Colonic mucosa (tissue), 4 donors: ENCODE measurements around the gene ACOXL. TPM values are rescaled to one million over a fixed set of nuclear protein-coding genes. Genes with fewer than 3 reads are reported as not detected.

ENCODE experiments used
- DNase-seq: peaks from one replicate; pipeline ENCODE4 v3.0.0-alpha.2; 2020
- H3K27ac ChIP-seq: fragments of 200-600 bp; one replicate; pipeline ENCODE4 v1.8.0; 2021
- H3K27me3 ChIP-seq: fragments of 200-600 bp; one replicate; pipeline ENCODE4 v1.8.0; 2021
- H3K36me3 ChIP-seq: fragments of 200-600 bp; one replicate; pipeline ENCODE4 v1.8.0; 2021
- H3K4me1 ChIP-seq: fragments of 200-600 bp; one replicate; pipeline ENCODE4 v1.8.0; 2021; ENCODE audit warnings: mild to moderate bottlenecking
- H3K4me3 ChIP-seq: fragments of 200-600 bp; one replicate; pipeline ENCODE4 v1.8.0; 2021
- H3K9ac ChIP-seq, 2 donors: one replicate each; pipeline ENCODE4 v1.7.0; 2013; ENCODE audit warnings: control low read depth in 2 of 2, low read depth in 2 of 2, low read length in 2 of 2
- H3K9me3 ChIP-seq: fragments of 200-600 bp; one replicate; pipeline ENCODE4 v1.8.0; 2021
- intact Hi-C: fragments of 100-400 bp; cut with DNase I; formaldehyde crosslinking; loops from one replicate; pipeline ENCODE4 v1.14.1; 2022
- total RNA-seq, 2 donors: library from RNA; stranded (reverse); fragmentation: NEBNext Ultra II Directional in 1 of 2; extraction: Animal tissue kit (Norgen Biotek cat#: 25700) in 1 of 2; gene quantifications; one replicate each; pipeline ENCODE4 v1.2.1, GENCODE V29; 2021
- TF ChIP-seq, protein P1 (sequence below): fragments of 200-600 bp; IDR thresholded peaks from one replicate; pipeline ENCODE4 v1.8.0; 2022; ENCODE audit warnings: antibody characterized with exemption, mild to moderate bottlenecking
- donor health status: healthy.
- donor health status: DM: no; HTN: no; CAD: no.
- donor health status: DM: no; HTN: no; CAD: no.

ACOXL gene
- total RNA-seq, 2 donors from 2014 or later = 0.32 to 0.82 TPM

DNA sequence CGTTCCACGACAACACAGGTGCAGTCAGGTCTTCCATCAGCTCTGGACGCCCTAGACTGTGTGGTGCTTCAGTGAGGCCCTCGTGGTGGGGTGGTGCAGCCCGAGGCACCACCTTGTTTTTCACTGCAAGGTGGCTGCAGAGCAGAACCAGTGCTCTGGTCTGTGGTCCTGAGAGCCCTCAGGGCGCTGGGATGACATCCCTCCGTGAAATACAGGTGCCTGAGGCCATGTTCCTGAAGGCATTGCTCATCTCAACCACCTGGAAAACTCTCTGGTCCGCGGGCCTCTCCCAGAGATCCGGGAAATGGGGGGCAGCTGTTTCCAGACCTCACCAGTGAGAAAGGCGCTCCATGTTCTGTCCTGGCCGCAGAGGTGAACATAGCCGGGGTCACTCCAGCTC lies 119.2 kb downstream of the ACOXL start:
- Histone ChIP-seq H3K9me3 (no peaks in the 10 kb centered on the region), H3K27me3 (no peaks in the 10 kb centered on the region), H3K27ac (no peak overlapping the region), H3K4me3 (no peak overlapping the region), H3K36me3 (no peaks in the 10 kb centered on the region), H3K4me1 (no peaks in the 10 kb centered on the region), H3K9ac (no peak overlapping the region)
- TF ChIP-seq, protein P1, sequence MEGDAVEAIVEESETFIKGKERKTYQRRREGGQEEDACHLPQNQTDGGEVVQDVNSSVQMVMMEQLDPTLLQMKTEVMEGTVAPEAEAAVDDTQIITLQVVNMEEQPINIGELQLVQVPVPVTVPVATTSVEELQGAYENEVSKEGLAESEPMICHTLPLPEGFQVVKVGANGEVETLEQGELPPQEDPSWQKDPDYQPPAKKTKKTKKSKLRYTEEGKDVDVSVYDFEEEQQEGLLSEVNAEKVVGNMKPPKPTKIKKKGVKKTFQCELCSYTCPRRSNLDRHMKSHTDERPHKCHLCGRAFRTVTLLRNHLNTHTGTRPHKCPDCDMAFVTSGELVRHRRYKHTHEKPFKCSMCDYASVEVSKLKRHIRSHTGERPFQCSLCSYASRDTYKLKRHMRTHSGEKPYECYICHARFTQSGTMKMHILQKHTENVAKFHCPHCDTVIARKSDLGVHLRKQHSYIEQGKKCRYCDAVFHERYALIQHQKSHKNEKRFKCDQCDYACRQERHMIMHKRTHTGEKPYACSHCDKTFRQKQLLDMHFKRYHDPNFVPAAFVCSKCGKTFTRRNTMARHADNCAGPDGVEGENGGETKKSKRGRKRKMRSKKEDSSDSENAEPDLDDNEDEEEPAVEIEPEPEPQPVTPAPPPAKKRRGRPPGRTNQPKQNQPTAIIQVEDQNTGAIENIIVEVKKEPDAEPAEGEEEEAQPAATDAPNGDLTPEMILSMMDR = no peak
- intact Hi-C loops = no loop called here
- DNase-seq = no peak

DNA sequence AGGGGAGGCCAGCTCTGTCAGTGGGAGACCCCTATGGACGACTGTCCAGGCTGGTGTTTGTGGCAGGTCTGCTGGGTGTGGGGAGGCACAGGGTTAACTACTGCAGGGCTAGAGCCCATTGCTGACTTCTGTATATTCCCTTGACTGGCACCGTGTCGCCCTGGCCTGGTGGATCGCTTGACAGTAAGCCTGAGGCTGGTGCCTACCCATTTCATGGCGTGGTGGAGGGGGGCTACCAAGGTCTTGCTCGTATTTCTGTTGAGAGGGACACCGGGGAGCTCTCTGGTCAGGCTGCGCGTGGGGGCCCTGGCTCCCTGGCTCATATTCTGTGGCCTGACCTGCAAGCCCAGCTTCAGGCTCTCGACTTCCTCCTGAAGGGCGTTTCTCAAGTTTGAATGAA lies 119.7 kb downstream of the ACOXL start:
- intact Hi-C loops = no loop called here
- H3K4me1 ChIP-seq = no peaks in the 10 kb centered on the region
- DNase-seq = no peak
- H3K27ac ChIP-seq = no peak overlapping the region
- H3K9me3 ChIP-seq = no peaks in the 10 kb centered on the region
- no peak overlapping the region for H3K4me3 ChIP-seq
- H3K9ac ChIP-seq = no peak overlapping the region
- no peaks in the 10 kb centered on the region for H3K36me3 ChIP-seq
- TF ChIP-seq, protein P1 = no peak
- no peaks in the 10 kb centered on the region for H3K27me3 ChIP-seq

DNA sequence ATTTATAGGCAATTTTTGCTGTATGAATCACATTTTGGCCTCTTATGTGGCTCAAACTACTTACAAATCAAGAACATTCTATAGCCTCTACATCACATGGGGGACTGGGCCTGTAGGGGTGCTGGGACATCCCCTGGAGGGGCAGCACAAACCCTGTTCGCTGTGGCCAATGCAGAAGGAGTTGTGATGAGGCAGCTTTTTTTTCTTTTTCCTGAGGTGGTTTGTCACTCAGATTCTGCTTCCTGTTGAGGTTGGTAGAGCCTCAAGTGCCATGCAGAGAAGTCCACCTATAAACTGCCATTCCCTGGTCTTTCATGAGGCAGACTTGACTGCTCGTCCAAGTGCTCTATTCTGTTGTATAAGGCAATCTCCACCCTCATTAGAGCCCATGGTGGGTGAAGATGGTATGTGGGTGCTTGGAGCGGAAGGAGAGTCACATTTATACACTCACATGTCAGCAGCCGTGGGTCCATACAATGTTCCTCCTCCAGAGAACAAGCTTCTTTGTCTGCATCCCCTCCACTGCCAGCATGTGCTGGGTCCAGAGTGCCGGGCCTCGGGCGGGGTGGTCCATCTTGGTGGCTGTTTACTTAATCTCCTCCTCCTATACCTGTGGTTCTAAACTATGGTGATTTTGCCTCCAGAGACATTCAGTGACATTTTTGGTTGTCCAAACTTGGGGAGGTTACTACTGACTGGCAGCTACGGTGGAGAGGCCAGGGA lies 120.3 kb downstream of the ACOXL start:
- intact Hi-C loops = no loop called here
- no peak for DNase-seq

DNA sequence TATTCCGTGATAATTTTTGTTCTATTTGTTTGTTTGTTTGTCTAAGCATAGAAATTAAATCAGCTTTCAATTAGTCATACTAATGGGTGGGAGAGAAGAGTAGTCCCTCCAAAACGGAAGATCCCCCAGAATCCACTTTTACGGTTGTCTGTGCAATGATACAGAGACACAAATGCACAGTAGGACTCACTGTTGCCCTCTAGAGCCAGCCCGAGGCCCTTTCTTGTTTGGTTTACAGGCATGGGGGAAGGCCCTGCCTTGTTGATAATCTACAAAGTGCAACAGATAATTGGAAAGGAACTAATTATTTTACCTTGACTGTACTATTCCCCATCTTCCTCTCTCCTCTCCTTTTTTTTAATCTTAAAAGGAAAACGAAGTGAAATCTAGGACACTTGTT lies 121.1 kb downstream of the ACOXL start:
- no peaks in the 10 kb centered on the region for H3K36me3 ChIP-seq
- no peaks in the 10 kb centered on the region for H3K9me3 ChIP-seq
- intact Hi-C loops = no loop called here
- peak; percentile 57 for DNase-seq
- no peak overlapping the region for H3K4me3 ChIP-seq
- H3K4me1 ChIP-seq = no peaks in the 10 kb centered on the region
- TF ChIP-seq, protein P1 = peak; percentile 50
- H3K9ac ChIP-seq = no peak overlapping the region
- no peak overlapping the region for H3K27ac ChIP-seq
- no peaks in the 10 kb centered on the region for H3K27me3 ChIP-seq

More for the DNA sequence above, 120.3 kb downstream of the ACOXL start:
- Histone ChIP-seq H3K36me3 (no peaks in the 10 kb centered on the region), H3K27me3 (no peaks in the 10 kb centered on the region), H3K4me3 (no peak overlapping the region), H3K27ac (no peak overlapping the region), H3K9me3 (no peaks in the 10 kb centered on the region), H3K9ac (no peak overlapping the region), H3K4me1 (no peaks in the 10 kb centered on the region)
- TF ChIP-seq, protein P1 = no peak

DNA sequence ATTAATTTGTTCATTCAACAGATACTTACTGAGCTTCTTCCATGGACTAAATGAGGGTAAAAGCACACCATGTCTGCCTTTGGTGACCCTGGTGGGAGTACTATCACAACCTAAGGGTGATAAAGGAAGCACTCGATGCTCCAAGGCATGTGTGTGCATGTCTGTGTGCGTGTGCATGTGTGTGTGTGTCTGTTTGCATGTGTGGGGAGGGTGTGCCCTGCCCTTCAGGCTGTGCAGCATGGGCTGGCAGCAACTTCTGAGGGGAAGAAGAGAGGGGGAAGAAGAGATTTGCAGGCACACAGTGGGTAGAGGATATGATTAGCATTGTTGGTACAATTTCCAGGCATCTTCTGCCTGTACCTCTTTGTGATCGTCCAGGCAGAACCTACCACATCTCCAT lies 121.6 kb downstream of the ACOXL start:
- no peaks in the 10 kb centered on the region for H3K4me1 ChIP-seq
- TF ChIP-seq, protein P1 = no peak
- no peaks in the 10 kb centered on the region for H3K27me3 ChIP-seq
- no peak overlapping the region for H3K27ac ChIP-seq
- DNase-seq = no peak
- H3K9ac ChIP-seq = no peak overlapping the region
- no peaks in the 10 kb centered on the region for H3K9me3 ChIP-seq
- intact Hi-C loops = no loop called here
- no peaks in the 10 kb centered on the region for H3K36me3 ChIP-seq
- H3K4me3 ChIP-seq = no peak overlapping the region
